Measurements from ENCODE around the gene OR5L1.

The OR5L1 gene

GRCh38 chr11:55826919-55827318 is 15.8 kb downstream of the OR5L1 start, which contains the start of gene OR5L2:
Gene OR5L2 (plus strand): TSS chr11:55827219. CDS start chr11:55827219, 0 bp downstream.
- TF ChIP-seq, protein P1, sequence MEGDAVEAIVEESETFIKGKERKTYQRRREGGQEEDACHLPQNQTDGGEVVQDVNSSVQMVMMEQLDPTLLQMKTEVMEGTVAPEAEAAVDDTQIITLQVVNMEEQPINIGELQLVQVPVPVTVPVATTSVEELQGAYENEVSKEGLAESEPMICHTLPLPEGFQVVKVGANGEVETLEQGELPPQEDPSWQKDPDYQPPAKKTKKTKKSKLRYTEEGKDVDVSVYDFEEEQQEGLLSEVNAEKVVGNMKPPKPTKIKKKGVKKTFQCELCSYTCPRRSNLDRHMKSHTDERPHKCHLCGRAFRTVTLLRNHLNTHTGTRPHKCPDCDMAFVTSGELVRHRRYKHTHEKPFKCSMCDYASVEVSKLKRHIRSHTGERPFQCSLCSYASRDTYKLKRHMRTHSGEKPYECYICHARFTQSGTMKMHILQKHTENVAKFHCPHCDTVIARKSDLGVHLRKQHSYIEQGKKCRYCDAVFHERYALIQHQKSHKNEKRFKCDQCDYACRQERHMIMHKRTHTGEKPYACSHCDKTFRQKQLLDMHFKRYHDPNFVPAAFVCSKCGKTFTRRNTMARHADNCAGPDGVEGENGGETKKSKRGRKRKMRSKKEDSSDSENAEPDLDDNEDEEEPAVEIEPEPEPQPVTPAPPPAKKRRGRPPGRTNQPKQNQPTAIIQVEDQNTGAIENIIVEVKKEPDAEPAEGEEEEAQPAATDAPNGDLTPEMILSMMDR (IDR thresholded peaks at IDR 0.05; ENCODE audit: low read depth, low read length, missing control alignments), result no peak
- no peak within 1 kb of the TSS for H3K4me3 ChIP-seq (ENCODE audit: low read depth, low read length)
- DNase-seq (ENCODE audit: low read depth), result no peak

DNA sequence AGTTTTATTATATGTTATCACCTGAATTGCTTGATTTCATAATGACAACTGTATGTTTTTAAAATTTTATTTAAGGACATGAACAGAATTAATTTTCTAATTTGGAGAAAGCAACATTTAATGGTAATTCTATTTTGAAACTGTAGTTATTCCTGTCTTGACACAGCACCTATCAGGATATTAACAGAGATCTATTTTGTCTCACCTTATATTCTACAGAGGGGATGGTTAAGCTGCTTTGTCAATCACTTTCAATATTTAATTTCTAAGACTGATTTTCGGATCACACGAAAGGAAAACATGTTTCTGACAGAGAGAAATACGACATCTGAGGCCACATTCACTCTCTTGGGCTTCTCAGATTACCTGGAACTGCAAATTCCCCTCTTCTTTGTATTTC is 27.3 kb downstream of the OR5L1 start, which contains the start of gene OR5D16:
Gene OR5D16 (plus strand): TSS at position 301 of the 400 bp plus-strand sequence. CDS start 0 bp downstream, at position 301.
- no peak within 1 kb of the TSS for H3K4me3 ChIP-seq (ENCODE audit: low read depth, low read length)
- DNase-seq (ENCODE audit: low read depth), result no peak
- TF ChIP-seq, protein P1 (IDR thresholded peaks at IDR 0.05; ENCODE audit: low read depth, low read length, missing control alignments), result no peak

GRCh38 chr11:55847453-55847852 is 36.3 kb downstream of the OR5L1 start:
- no peak overlapping the region for H3K4me3 ChIP-seq (ENCODE audit: low read depth, low read length)
- TF ChIP-seq, protein P1 (IDR thresholded peaks at IDR 0.05; ENCODE audit: low read depth, low read length, missing control alignments), result no peak
- DNase-seq (ENCODE audit: low read depth), result no peak

GRCh38 chr11:55849037-55849436 is 37.9 kb downstream of the OR5L1 start:
- TF ChIP-seq, protein P1 (IDR thresholded peaks at IDR 0.05; ENCODE audit: low read depth, low read length, missing control alignments), result no peak
- DNase-seq (ENCODE audit: low read depth), result no peak
- no peak overlapping the region for H3K4me3 ChIP-seq (ENCODE audit: low read depth, low read length)

DNA sequence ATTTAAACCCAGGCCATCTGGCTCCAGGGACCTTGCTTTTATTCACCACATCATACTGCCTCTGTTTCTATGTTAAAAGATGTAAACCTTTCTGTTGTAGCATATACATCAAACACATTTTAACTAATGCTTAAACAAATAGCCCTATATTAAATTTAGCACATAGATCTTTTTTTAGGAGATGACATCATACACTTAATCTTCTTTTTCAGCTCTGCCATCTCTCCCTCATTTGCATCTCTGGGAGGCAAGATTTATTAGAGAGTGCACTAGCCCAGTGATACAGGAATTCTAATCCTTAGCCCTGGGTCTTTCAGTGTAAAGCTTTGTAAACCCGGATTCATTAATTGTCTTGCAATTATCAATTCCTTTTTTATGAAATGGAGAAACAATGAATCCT is 41.0 kb downstream of the OR5L1 start:
- H3K4me3 ChIP-seq (ENCODE audit: low read depth, low read length), result no peak overlapping the region
- DNase-seq (ENCODE audit: low read depth), result no peak
- TF ChIP-seq, protein P1 (IDR thresholded peaks at IDR 0.05; ENCODE audit: low read depth, low read length, missing control alignments), result no peak

- TF ChIP-seq, protein P1 (IDR thresholded peaks at IDR 0.05; ENCODE audit: low read depth, low read length, missing control alignments), result no peak
- no peak overlapping the region for H3K4me3 ChIP-seq (ENCODE audit: low read depth, low read length)
- DNase-seq (ENCODE audit: low read depth), result no peak
Measured at GRCh38 chr11:55854704-55855103, 43.5 kb downstream of the OR5L1 start.

Data from GM12864 (cell line).